SU-DHL-6 (cell line): Measurements from ENCODE around the gene AFF3.

Experiments
- EZH2phosphoT487 ChIP-seq: fragments of 200-600 bp; sonication (generic), shearing (Covaris generic); conservative IDR thresholded peaks from 2 replicates; pipeline ENCODE4 v1.6.1; 2018; ENCODE audit warnings: mild to moderate bottlenecking, antibody characterized with exemption, low read length, moderate library complexity, mixed read lengths
- TF ChIP-seq, protein P1 (sequence below): fragments of 200-600 bp; sonication (generic); IDR thresholded peaks from one replicate; pipeline ENCODE4 v1.5.1; 2017; ENCODE audit warnings: antibody characterized with exemption, mild to moderate bottlenecking, low read length, moderate library complexity; ENCODE audit not compliant: insufficient read depth, poor library complexity, severe bottlenecking

- TF ChIP-seq, protein P1, sequence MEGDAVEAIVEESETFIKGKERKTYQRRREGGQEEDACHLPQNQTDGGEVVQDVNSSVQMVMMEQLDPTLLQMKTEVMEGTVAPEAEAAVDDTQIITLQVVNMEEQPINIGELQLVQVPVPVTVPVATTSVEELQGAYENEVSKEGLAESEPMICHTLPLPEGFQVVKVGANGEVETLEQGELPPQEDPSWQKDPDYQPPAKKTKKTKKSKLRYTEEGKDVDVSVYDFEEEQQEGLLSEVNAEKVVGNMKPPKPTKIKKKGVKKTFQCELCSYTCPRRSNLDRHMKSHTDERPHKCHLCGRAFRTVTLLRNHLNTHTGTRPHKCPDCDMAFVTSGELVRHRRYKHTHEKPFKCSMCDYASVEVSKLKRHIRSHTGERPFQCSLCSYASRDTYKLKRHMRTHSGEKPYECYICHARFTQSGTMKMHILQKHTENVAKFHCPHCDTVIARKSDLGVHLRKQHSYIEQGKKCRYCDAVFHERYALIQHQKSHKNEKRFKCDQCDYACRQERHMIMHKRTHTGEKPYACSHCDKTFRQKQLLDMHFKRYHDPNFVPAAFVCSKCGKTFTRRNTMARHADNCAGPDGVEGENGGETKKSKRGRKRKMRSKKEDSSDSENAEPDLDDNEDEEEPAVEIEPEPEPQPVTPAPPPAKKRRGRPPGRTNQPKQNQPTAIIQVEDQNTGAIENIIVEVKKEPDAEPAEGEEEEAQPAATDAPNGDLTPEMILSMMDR, result no peak
- no peak for TF ChIP-seq EZH2phosphoT487
Measured at GRCh38 chr2:100109986-100110613, 32.3 kb downstream of the AFF3 start.
